ENCODE data around the gene HNRNPUL2.

Gene HNRNPUL2

GRCh38 chr11:62665599-62666258, 61.5 kb downstream of the HNRNPUL2 start:
- peak; percentile 68 for DNase-seq

GRCh38 chr11:62665075-62665598, 62.1 kb downstream of the HNRNPUL2 start, which contains the start of the genes C11orf98 and CSKMT:
C11orf98 (minus strand) TSS chr11:62665210; CDS start chr11:62665169, 41 bp downstream.
CSKMT (plus strand) TSS chr11:62665312; CDS start chr11:62665880, 568 bp downstream.
- peak; percentile 95 for DNase-seq

GRCh38 chr11:62664405-62665074, 62.7 kb downstream of the HNRNPUL2 start:
- peak; percentile 64 for DNase-seq

All from activated naive CD4-positive, alpha-beta T cell treated with anti-CD3 and anti-CD28 coated beads, Interleukin-2, amount 50 U/mL, for 16 hours (primary cell).